ENCODE measurements around the gene PFAS.

GRCh38 chr17:8224891-8225812 lies 23.9 kb upstream of the PFAS start:
- TF ChIP-seq CTCF (IDR thresholded peaks at IDR 0.05; ENCODE audit: insufficient read depth, low read length, poor library complexity, severe bottlenecking) (no peak), EZH2phosphoT487 (conservative IDR thresholded peaks at IDR 0.05; ENCODE audit: low read length) (no peak)
